Measurements from ENCODE around the gene MYB.

- TF ChIP-seq POLR2A (IDR thresholded peaks at IDR 0.05) (no peak), CTCF (IDR thresholded peaks at IDR 0.05) (no peak)
Measured at GRCh38 chr6:135215160-135215559, 34.1 kb downstream of the MYB start.

Measured in uterus (tissue), 2 donors.